ENCODE measurements around the gene HTR7.
A peak's percentile ranks its signal among the peaks of the same experiment; 100 is the strongest.

DNA sequence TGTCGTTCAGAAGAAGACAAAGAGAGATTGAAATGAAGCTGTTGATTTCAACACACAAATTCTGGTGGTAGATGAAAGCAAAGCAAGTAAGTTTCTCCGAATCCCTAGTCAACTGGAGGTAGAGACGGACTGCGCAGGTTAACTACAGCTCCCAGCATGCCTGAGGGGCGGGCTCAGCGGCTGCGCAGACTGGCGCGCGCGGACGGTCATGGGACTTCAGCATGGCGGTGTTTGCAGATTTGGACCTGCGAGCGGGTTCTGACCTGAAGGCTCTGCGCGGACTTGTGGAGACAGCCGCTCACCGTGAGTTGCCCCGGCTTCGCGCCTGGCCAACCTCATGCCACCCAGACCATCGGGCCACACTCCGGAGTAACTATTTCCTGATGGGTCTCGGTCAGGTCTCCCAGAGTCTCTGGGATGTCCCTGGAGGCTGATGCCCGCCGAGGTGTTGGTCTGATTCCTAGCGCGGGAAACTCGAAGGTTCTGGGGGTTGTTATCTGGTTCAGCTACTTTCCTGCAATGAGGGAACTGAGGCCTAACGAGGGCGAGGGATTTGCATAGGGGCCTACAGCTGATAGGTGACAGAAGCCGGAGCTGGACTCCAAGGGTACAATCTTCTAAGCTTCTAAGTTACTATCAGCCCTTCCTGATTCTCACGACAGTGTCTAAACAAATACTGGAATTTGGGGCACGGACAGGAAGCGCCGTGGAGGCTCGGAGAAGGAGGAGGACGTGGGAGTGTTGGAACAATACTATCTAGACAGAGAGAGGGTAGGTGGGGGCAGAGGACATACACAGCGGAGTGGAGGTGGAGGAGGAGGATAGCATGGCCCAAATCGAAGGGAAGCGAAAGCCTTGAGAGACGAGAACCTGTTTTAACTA, 14.2 kb upstream of the HTR7 start, which contains the start of gene RPP30:
- TF ChIP-seq, protein P1, sequence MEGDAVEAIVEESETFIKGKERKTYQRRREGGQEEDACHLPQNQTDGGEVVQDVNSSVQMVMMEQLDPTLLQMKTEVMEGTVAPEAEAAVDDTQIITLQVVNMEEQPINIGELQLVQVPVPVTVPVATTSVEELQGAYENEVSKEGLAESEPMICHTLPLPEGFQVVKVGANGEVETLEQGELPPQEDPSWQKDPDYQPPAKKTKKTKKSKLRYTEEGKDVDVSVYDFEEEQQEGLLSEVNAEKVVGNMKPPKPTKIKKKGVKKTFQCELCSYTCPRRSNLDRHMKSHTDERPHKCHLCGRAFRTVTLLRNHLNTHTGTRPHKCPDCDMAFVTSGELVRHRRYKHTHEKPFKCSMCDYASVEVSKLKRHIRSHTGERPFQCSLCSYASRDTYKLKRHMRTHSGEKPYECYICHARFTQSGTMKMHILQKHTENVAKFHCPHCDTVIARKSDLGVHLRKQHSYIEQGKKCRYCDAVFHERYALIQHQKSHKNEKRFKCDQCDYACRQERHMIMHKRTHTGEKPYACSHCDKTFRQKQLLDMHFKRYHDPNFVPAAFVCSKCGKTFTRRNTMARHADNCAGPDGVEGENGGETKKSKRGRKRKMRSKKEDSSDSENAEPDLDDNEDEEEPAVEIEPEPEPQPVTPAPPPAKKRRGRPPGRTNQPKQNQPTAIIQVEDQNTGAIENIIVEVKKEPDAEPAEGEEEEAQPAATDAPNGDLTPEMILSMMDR (IDR thresholded peaks at IDR 0.05): peak in 1 of 3 experiments; percentile 29
- TF ChIP-seq POLR2AphosphoS5 (IDR thresholded peaks at IDR 0.05) (peak; percentile 69 to 93), POLR2A (IDR thresholded peaks at IDR 0.05; ENCODE audit: low read depth) (no peak)
